ENCODE data around the gene TP53I11.

Gene TP53I11

GRCh38 chr11:44901120-44901633, 49.5 kb downstream of the TP53I11 start:
- Histone ChIP-seq H3K9me3 (ENCODE audit: severe bottlenecking) (peaks cover 2% of the 10 kb centered on the region), H3K36me3 (peaks cover 7% of the 10 kb centered on the region; the same call in 1 of the 2 replicates), H3K27ac (no peak overlapping the region), H3K4me3 (ENCODE audit: low read depth, low read length) (no peak overlapping the region), H3K27me3 (ENCODE audit: insufficient read depth, low read depth, severe bottlenecking) (no peaks in the 10 kb centered on the region)
- TF ChIP-seq, protein P1, sequence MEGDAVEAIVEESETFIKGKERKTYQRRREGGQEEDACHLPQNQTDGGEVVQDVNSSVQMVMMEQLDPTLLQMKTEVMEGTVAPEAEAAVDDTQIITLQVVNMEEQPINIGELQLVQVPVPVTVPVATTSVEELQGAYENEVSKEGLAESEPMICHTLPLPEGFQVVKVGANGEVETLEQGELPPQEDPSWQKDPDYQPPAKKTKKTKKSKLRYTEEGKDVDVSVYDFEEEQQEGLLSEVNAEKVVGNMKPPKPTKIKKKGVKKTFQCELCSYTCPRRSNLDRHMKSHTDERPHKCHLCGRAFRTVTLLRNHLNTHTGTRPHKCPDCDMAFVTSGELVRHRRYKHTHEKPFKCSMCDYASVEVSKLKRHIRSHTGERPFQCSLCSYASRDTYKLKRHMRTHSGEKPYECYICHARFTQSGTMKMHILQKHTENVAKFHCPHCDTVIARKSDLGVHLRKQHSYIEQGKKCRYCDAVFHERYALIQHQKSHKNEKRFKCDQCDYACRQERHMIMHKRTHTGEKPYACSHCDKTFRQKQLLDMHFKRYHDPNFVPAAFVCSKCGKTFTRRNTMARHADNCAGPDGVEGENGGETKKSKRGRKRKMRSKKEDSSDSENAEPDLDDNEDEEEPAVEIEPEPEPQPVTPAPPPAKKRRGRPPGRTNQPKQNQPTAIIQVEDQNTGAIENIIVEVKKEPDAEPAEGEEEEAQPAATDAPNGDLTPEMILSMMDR (IDR thresholded peaks at IDR 0.05; ENCODE audit: low read depth, low read length) = no peak
- DNase-seq = no peak

GRCh38 chr11:44899959-44900358, 50.7 kb downstream of the TP53I11 start:
- Histone ChIP-seq H3K4me3 (ENCODE audit: low read depth, low read length) (no peak overlapping the region), H3K36me3 (peaks cover 7% of the 10 kb centered on the region; the same call in 1 of the 2 replicates), H3K27me3 (ENCODE audit: insufficient read depth, low read depth, severe bottlenecking) (no peaks in the 10 kb centered on the region), H3K9me3 (ENCODE audit: severe bottlenecking) (peaks cover 2% of the 10 kb centered on the region), H3K27ac (no peak overlapping the region)
- DNase-seq = peak; percentile 53
- TF ChIP-seq, protein P1 (IDR thresholded peaks at IDR 0.05; ENCODE audit: low read depth, low read length) = no peak

DNA sequence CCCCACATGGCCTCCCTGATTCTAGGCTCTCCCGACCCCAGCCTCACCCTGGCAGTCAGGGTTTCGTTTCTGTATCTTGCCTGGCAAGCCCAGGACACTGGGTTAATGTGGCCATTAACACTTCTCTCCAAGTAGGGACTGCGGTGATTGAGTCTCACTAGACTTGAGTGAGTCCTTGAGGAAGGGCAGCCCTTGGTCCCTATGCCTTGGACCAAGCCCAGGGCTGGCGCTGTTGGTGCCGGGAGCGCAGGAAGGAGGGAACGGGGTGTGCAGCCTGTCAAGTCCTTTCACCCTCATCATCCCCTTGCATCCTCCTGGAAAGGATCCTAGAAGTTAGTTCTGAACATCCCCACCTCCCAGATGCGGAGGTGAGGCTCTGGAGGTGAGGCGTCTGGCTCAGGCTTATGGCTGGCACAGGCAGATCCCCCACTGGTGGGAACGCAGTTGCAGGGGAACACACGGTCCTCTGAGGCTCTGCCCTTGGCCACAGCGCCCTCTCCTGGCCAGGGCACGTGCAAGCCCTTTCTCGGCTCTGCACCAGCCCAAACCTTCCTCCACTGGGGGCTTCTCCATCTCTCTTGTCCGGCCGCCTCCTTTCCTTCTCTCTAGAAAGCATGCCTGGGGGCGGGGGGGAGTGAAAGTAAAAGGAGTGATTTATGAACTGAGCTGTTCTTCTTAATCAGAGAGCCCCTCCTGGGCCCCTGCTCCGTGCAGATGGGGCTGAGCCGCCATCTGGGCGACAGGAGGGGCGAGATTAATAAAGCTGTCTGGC, 56.7 kb downstream of the TP53I11 start:
- TF ChIP-seq, protein P1 (IDR thresholded peaks at IDR 0.05; ENCODE audit: low read depth, low read length) = peak; percentile 97
- Histone ChIP-seq H3K27me3 (ENCODE audit: insufficient read depth, low read depth, severe bottlenecking) (no peaks in the 10 kb centered on the region), H3K27ac (peak overlapping the region; percentile 82), H3K9me3 (ENCODE audit: severe bottlenecking) (peaks cover 2% of the 10 kb centered on the region), H3K36me3 (peaks cover 6% of the 10 kb centered on the region; the same call in 1 of the 2 replicates), H3K4me3 (ENCODE audit: low read depth, low read length) (peak overlapping the region; percentile 7; the same call in 1 of the 2 replicates)
- peak; percentile 99 for DNase-seq

DNA sequence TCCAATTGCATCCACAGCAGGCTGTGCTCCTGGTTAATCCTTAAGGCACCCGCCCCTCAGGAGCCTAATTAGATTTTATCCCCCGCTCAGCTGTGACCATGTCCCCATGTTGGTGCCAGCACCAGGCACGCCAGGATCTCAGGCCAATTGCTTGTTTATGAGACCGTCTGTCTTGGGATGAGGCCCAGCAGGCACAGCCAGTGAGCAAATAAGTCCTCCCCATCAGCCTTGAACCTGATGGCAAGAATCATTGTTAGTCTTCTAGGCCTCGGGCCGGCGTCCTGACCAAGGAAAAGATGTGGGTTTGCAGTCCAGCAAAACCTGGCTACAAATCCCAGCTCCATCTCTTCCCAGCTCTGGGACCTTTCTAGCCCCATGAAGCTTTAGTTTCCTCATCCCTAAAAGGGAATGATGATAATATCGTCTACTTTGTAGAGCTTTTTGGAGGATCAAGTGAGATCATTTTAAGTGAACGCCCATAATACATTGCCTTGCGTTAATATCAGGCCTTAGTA, 57.3 kb downstream of the TP53I11 start:
- H3K27ac ChIP-seq = peak overlapping the region; percentile 82
- no peak overlapping the region; the same call in 1 of the 2 replicates for H3K4me3 ChIP-seq (ENCODE audit: low read depth, low read length)
- H3K36me3 ChIP-seq = no peaks in the 10 kb centered on the region
- no peaks in the 10 kb centered on the region for H3K27me3 ChIP-seq (ENCODE audit: insufficient read depth, low read depth, severe bottlenecking)
- TF ChIP-seq, protein P1 (IDR thresholded peaks at IDR 0.05; ENCODE audit: low read depth, low read length) = no peak
- H3K9me3 ChIP-seq (ENCODE audit: severe bottlenecking) = no peaks in the 10 kb centered on the region
- DNase-seq = peak; percentile 92

- Histone ChIP-seq H3K27ac (peak overlapping the region; percentile 82), H3K9me3 (ENCODE audit: severe bottlenecking) (no peaks in the 10 kb centered on the region), H3K36me3 (no peaks in the 10 kb centered on the region), H3K4me3 (ENCODE audit: low read depth, low read length) (no peak overlapping the region), H3K27me3 (ENCODE audit: insufficient read depth, low read depth, severe bottlenecking) (no peaks in the 10 kb centered on the region)
- TF ChIP-seq, protein P1 (IDR thresholded peaks at IDR 0.05; ENCODE audit: low read depth, low read length) = no peak
- no peak for DNase-seq
Measured at GRCh38 chr11:44892843-44893242, 57.8 kb downstream of the TP53I11 start.

Measured in WERI-Rb-1 (cell line).